Inferior parietal cortex (tissue), 1 donor: ENCODE data around the gene C1orf115.
"Not testable (repeated sequence)": the region's sequence is repeated elsewhere in the genome, so short reads cannot be mapped to it uniquely, and the experiment has no call there.

ENCODE experiments used
- DNase-seq: peaks from one replicate; pipeline ENCODE4 v3.0.0-alpha.2; 2016; ENCODE audit errors: extremely low spot score

The C1orf115 gene, protein sequence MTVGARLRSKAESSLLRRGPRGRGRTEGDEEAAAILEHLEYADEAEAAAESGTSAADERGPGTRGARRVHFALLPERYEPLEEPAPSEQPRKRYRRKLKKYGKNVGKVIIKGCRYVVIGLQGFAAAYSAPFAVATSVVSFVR

DNA sequence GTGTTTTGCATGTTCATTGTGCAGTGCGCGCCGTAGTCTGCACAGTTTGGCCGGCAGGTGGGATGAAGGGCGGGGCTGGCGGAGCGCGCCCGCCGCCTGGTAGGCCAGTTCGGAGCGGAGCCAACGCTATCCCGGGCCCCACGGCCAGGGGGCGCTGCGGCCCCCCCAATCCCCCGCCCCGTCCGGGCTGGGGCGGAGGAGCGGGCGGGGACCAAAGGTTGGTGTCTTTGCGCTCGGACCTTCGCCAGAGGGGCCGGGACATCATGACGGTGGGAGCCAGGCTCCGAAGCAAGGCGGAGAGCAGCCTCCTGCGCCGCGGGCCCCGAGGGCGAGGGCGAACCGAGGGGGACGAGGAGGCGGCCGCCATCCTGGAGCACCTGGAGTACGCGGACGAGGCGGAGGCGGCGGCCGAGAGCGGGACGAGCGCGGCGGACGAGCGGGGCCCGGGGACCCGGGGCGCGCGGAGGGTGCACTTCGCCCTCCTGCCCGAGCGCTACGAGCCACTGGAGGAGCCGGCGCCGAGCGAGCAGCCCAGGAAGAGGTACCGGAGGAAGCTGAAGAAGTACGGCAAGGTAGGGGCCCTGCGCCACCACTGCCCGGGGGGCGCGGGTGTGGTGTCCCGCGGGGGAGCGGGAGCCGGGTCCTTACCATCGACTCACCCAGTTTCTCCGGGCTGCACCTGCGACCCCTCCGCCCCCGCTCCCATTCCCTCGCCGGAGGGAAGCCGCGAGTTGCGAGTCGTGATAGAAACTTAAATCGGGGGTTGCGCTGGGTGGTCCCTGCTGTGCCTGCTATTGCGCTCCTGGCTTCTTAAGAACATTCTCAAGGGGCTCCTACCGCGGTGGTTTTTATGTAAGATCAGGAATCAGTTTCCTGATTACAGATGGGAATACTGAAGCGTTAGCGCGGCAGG is at the start of gene C1orf115:
Gene C1orf115, plus strand, starts transcription at position 224 of the 913 bp plus-strand sequence. Its CDS starts 40 bp downstream, at position 264.
- no peak for DNase-seq

DNA sequence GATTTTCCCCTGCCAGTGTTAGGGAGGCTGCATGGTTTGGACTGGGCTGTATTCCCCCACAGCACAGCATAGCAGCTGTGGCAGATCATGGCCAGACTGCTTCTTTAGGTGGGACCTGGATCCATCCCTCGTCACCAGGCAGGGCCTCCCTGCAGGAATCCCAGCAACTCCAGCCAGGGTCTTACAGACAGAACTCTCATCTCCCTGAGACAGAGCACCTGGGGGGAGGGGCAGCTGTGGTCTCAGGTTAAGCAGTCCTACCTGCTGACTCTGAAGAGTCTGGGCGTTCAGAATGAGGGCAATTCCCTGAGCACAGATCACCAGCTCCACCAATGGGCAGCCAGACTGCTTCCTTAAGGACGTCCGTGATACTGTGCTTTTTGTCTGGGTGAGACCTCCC is 47.9 kb upstream of the C1orf115 start:
- DNase-seq = no peak

DNA sequence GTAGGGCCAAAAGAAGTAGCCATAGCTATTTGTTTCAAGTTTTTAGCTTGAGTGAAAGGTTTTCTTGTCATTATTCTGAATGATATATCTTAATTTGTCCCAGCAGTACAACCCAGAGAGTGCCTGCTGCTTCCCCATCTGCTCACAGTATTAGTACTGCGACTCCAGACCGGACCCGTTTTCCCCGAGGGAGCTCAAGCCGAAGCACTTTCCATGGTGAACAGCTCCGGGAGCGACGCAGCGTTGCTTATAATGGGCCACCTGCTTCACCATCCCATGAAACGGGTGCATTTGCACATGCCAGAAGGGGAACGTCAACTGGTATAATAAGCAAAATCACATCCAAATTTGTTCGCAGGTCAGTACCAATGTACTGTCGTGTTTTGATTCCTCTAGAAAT is 37.2 kb upstream of the C1orf115 start:
- no peak for DNase-seq

DNA sequence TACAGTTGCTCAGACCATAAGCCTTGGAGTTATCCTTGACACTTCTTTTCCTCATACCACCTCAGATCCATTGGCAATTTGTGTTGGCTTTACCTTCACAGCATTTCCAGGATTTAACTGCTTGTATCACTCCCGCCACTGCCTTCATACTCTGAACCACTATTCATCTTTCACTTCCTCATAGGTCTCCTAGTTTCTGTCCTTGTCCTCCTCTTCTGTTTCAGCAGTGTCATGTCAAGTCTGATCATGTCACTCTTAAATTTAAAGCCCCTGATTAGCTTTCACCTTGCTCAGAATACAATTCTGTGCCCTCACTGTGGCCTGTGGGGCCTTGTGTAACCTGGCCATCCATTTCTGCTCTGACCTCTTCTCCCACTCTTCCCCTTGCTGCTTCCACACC is 34.7 kb upstream of the C1orf115 start:
- no peak for DNase-seq

DNA sequence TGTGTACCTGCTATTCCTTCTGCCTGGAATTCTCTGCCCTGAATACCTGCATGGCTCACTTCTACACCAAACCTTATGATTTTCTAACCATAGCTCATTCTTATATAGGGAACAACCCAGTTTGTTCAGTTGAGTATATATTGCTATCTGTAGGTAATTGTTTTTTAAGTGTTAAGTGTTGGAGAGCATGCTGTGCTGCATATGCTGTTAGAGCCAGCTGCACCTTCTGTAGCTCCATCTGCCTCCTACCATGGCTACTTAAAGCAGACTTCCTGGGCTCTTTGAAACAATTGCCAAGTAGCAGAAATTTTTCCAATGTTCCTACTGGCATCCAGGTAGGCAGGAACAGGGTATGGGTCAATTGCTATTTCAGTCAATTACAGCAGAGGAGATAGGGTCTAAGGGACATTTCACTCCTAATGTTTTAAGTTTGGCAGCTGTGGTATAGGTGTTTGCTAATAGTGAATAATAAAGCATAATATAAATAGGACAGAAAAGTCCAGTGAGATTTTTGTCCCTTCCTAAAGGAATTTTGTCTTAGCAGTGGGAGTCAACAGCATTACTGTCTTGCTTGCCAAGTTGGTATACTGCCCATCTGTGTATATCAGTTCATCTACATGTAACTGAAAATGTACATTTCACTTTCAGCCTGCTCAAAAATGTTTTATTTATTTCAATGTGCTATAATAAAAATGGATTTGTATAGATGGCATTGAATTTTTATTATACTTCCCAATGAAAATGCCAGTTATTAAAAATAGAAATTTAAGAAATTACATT is 34.0 kb upstream of the C1orf115 start:
- peak; percentile 36 for DNase-seq

DNA sequence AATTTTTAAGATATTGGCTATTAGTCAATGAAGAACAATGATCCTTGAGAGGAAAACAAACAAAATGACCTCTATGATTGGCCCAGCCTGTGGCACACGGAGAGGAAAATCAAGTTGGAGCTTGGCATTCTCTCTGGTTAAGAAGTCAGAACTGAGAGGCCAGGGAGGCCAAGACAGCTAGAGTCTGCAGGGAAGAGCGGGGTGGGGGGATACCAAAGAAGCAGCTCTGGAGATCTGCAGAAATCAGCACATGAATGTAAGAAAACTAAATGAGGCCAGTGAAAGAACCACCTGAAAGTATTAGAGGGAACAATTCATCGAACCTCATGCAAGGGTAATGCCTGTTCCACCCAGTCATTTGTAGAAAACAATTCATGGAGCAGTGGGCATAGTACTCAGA is 23.8 kb upstream of the C1orf115 start:
- DNase-seq = no peak

DNA sequence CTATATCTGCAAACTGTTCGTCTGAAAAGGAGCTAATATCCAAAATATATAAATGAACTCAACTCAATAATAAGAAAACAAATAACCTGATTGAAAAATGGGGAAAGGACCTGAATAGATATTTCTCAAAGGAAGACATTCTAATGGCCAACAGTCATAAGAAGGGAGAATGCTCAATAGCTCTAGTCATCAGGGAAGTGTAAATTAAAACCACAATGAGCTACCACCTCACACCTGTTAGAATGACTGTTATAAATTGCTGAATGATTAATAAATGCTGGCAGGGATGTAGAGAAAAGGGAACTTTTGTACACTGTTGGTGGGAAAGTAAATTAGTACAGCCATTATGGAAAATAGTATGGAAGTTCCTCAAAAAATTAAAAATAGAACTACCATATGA is 21.2 kb upstream of the C1orf115 start:
- no peak for DNase-seq

DNA sequence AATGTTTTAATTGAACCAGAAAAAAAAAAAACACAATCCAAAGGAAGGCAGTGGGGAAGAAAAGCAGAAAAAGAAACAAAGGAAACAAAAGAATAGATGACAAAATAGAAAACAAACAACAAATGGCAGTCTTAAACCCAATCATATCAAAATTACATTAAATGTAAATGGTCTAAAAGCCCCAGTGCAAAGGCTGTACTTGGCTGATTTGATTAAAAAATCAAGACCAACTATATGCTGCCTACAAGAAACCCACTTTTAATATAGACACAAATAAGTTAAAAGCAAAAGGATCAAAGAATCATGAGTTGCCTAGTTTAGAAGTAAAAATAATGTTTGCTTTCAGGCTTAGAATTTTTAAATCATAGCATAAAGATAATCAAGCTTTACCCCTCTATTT is 19.8 kb upstream of the C1orf115 start:
- no peak for DNase-seq

DNA sequence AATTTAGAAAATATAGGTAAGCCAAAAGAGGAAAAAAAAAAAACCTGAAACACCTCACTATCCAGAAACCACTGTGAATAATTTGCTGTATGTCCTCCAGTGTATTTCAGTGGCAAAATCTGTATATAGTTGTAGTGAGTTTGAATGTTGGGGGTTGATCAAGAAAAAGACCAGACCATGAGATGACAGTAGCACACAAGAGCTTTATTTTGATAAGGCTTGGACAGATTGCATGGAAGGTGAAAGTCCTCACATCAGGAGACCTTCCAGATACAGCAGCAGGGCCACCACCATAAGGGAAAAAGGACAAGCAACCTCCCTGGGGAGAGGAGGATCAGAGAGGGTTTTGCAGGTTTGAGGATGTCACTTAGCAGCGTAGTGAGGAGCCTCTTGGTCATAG is 16.2 kb upstream of the C1orf115 start:
- no peak for DNase-seq

DNA sequence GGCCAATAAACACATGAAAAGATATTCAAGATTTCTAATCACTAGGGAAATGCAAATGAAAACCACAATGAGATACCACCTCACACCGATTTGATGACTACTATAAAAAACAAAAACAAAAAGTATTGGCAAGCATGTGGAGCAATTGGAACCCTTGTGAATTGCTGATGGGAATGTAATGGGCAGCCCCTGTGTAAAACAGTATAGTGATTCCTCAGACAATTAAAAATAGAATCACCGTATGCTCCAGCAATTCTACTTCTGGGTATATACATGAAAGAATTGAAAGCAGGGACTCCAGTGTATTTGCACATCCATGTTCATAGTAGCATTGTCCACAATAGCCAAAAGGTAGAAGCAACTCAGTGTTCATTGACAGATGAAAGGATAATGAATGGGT is 12.9 kb upstream of the C1orf115 start:
- DNase-seq = no peak

DNA sequence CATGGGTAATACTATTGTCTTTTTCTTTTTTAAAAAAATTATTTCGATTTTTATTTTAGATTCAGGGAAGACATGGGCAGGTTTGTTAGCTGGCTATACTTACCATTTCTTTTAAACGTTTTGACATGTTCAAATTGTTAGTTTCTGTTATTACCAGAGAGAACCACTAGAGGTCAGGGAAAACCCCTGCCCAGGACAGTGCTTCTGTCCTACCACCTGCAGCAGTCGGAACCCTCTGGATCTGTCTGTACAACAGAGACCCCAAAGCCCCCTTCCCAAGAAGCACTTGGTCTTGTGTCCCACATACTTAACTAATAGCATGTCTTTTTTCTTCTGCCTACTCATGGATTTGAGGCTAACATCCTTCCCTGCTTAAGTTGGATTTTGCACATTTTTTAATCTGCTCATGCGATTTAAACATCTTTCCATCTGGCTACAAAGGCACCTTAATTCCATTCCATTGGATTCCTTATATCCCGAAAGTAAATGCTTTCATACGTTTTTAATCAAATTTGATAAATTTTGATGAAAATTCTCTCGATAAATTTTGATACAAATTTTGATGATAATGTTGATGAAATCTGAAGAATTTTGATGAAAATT is 10.0 kb upstream of the C1orf115 start:
- peak; percentile 62 for DNase-seq

DNA sequence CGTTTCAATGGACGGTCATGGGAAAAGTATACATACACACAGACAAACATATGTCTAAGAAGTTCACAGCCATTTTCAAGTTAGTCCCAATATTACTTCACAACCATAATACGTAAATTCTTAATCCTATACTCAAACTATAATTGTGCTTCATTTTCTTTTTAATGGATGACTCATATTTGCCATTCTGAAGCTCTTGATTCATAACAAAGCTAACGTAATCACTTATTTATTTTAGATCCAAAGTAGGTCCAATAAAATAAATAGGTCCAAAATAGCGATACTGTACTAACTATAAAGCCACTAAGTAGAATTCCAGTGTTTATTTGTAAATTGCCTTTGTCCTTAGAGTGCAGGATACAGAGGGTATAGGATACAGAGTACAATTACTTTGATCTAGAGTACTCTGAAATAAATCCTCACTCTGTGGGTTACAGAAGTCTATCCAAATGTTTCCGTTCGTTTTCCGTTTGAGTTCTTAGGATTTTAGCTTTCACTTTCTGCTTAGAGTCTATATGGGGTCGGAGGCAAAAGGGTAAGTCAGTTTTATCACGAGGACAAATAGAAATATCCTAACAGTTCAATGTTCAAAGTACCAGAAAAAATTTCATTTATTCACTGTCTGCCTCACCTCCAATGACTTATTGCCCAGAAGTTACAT is 8.8 kb upstream of the C1orf115 start:
- no peak for DNase-seq

DNA sequence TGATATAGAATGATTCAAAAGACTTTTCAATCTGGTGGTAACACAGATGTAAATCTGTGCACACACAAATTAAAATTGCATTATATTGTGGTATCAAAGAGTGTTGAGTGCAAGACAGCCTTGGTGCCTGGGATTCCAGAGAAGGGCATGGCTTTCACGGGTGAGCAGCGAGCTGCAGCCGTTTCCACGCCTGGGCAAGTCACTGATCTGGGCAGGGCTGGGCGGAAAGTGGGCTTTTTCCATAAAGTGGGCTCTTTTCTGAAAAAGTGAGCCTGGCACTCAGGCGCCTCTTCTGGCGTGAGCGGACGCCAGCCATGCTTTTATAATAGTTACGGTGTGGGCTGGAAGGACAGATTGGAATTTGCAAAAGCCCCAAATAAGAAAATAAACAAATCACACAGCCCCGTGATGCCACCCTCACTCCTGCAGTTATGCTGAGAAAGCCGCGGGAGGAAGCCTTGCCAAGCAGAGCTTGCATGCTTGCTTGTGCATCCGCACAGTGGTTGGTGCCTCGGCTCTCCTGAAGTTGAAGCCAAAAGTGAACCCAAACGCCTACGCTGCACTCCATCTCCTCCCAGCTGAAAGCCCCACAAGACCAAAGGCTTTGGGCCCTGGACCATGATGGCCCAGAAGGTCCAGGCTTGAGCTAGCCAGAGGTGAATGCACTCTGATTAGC is 7.1 kb upstream of the C1orf115 start:
- DNase-seq = no peak

DNA sequence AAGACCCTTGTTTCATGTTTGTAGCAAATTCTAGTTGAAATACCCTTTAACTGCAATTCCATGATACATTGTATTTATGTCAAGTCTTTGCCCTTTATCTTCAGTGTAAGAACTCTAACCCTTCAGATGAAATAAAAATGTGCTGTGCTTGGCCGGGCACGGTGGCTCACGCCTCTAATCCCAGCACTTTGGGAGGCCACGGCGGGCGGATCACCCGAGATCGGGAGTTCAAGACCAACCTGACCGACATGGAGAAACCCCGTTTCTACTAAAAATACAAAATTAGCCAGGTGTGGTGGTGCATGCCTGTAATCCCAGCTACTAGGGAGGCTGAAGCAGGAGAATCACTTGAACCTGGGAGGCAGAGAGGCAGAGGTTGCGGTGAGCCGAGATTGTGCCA is 6.4 kb upstream of the C1orf115 start:
- DNase-seq = not testable (repeated sequence)

DNA sequence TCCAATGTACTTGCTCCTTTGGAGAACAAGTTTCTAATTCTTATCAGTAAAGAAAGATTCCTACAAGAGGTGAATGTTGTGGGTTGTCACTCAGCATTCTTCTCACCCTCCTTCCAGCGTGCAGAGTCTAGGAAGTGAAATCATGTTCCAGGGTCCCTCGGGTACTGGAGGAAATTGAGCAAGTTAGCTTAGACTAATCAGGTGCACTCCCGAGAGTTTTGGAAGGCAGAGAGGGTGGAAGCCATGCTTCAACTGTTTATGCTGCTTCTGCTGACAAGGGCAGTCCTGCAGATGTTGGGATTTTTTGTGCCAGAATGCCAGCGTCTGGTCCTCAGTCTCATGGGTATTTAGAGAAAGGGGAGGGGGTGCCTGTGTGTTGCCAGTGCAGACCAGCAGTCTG is 5.3 kb upstream of the C1orf115 start:
- DNase-seq = no peak

DNA sequence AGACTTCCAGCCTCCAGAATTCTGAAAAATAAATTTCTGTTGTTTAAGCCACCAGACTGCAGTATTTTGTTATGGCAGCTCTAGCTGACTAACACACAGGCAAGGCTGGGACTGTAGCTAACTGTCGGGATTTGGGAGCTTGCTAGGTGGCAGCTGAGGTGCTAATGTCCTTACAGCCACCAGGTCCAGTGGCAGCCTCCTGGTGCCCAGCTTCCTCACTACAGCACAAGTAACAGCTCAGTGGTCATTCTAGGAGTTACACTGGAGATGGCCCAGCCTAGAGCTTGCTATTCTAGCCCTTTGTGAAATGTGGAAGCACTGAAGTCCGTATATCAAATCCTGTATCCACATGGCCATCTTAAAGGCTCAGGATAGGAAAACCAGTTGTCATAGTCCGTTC is 4.3 kb upstream of the C1orf115 start:
- no peak for DNase-seq

DNA sequence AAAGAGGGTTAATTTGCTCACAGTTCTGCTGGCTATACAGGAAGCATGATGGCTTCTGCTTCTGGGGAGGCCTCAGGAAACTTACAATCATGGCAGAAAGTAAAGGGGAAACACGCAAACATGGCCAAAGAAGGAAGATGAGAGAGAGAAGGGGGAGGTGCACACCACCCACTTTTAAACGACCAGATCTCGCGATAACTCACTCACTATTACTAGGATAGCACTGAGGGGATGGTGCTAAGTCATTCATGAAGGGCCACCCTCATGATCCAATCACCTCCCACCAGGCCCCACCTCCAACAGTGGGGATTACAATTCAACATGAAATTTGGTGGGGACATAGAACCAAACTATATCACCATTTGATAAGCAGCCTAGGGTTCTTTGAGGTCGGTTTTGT is 2.4 kb upstream of the C1orf115 start:
- no peak for DNase-seq

DNA sequence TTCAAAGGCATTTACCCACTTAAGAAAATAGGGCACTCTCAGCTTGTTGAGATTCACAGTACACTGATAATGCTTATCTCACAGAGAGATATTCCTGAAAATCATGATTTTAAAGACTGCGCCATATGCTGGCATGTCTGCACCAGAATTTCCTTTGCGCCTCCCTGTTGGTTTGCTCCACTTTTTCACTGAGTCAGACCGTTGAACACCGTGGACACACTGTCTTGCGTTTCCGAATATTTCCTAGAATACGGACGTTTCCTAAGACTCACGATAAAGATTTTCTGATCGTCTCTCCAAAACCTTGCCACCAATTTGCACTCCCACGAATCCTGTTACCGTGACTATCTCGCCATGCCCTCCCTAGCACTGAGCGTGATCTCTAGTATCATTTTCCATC is 497 bp upstream of the C1orf115 start:
- DNase-seq = no peak

DNA sequence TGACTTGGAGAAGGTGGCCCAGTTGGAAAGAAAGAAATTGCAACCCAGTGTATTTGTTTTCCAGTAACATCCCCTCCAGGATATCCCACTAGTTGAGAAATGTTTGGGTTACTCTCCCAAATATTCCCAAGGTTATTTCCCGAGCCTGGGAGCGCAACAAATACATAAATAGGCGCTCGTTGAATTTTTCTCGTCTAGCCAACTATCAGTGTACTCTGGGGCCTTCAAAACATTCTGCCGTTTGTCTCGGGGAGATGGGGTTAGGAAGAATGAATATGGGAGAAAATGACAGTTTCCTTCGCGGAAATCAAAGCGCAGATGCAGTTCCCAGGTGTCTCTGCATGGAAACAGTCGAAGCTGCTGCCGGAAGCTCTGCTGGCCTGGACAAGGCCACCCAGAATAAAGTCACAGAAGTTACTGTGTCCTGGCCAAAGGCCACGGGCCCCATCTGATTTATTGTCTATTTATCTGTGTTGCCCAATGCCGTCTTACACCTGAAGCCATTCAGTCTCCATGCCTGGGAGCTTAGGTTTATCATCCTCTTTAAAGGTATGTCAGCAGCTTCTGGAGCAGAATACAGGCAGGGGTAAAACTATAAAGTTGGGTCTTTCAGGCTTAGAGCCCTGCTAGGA is 1.0 kb downstream of the C1orf115 start:
- DNase-seq = no peak

DNA sequence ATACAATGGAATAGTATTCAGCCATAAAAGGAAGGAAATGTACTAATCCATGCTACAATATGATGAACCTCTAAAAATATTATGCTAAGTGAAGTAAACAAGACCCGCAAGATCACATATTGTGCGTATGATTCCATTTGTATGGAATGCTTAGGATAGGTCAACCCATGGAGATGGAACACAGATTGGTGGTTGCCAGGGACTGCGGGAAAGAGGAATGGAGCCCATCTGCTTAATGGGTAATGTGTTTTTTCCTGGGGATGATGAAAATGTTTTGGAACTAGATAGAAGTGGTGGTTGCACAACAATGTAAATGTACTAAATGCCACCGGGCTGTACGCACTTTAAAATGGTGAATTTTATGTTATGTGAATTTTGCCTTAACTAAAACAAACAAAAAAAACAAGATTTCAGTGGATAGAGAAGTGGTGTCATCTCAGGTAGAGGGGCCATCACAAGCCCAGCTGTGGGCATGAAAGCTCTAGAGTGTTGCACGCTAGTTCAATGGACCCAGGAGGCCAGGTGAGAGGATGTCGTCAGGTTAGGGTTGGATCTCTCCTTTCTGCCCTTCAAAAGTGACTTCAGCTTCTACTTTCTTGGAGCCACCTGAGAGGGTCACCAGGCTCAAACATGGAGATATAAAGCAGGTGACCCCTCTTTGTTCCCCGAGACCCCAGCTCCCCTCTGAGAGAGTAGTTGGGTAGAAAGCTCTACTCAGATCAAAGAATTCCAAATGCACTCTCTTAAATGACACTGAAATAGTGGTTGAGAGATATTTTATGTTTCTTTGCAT is 2.5 kb downstream of the C1orf115 start:
- no peak for DNase-seq
